Measurements from ENCODE around the gene CA9. TPM values are rescaled to one million over a fixed set of nuclear protein-coding genes. Genes with fewer than 3 reads are reported as not detected.

CA9 gene
- total and polyA plus RNA-seq, 9 of the 15 experiments (the other 6 are each of a cell fraction or from before 2014, with no cell fraction given) = 0.15 to 10.6 (median 0.60) TPM; not detected in 4

DNA sequence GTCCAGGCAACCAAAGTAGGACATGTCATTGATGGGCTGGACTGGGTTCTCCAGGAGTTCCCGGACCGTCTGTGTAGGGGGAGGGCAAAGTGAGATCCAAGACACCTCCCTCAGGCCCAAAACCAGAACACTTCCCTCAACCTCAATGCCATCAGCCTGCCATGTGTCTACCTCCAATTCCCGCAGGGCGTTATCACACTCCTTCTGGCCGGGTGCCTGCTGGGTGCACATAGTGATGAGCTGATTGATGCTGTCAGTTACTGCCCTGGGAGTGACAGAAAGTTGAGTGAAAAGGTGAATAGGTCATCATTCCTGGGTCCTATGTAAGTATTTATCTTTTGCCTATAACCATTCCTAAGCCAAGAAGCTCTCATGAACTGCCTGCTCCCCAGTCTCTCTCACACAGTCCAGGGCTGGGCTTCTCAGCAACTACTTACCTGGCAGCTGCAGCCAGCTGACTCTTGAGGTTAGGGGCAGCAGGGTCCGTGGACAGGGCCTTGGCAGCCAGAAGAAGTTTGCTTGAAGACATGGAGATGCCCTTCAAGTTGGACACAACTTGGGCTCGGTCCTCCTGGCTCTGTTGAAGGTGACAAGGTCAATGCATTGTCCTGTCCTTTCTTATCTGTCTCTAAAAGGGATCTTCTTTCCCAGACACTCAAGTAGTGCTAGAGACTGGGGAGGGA lies 37.2 kb downstream of the CA9 start (continued):
- TF ChIP-seq, protein P1, sequence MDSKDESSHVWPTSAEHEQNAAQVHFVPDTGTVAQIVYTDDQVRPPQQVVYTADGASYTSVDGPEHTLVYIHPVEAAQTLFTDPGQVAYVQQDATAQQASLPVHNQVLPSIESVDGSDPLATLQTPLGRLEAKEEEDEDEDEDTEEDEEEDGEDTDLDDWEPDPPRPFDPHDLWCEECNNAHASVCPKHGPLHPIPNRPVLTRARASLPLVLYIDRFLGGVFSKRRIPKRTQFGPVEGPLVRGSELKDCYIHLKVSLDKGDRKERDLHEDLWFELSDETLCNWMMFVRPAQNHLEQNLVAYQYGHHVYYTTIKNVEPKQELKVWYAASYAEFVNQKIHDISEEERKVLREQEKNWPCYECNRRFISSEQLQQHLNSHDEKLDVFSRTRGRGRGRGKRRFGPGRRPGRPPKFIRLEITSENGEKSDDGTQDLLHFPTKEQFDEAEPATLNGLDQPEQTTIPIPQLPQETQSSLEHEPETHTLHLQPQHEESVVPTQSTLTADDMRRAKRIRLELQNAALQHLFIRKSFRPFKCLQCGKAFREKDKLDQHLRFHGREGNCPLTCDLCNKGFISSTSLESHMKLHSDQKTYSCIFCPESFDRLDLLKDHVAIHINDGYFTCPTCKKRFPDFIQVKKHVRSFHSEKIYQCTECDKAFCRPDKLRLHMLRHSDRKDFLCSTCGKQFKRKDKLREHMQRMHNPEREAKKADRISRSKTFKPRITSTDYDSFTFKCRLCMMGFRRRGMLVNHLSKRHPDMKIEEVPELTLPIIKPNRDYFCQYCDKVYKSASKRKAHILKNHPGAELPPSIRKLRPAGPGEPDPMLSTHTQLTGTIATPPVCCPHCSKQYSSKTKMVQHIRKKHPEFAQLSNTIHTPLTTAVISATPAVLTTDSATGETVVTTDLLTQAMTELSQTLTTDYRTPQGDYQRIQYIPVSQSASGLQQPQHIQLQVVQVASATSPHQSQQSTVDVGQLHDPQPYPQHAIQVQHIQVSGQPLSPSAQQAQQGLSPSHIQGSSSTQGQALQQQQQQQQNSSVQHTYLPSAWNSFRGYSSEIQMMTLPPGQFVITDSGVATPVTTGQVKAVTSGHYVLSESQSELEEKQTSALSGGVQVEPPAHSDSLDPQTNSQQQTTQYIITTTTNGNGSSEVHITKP (IDR thresholded peaks at IDR 0.05; ENCODE audit: partially characterized antibody) = no peak

DNA sequence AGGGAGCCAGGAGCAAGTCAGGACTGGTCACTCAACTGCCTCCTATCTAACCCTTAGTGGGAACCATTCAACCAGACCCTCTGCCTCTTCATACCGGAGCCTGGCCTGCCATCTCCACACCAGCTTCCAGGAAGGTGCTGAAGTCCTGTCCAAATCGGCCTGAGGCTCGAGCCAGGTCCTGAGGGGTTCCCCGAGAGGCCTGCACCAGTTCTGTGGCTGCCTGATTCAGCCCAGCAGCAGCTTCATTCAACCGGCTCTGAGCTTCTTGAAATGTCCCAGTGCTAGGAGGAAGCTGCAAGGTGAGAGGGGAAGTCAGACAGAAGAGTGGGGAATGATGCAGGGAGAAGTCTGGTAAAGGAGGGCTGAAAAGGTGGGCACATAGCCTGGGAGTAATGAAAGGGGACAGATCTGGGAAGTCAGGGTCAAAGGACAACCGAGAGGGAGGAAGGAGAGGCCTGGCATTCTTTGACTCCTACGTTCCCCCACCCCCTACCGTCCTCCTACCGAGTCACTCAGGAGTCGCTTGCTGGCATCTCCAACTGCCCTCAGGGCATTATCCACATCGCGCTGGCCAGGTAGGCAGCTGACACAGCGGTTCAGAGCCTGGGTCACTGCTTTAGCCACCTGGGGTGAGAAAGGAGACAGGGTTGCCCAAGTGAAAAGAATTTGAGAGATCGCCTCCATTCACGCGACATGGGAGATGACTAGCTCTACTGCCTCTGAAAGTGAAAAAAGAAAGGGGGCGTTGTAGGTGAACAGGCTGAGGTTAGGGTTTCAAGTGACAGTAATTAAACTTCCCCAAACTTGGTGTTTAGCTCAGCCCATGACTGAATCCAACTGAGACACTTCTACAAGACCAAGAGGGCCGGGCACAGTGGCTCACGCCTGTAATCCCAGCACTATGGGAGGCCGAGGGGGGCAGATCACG lies 38.0 kb downstream of the CA9 start:
- Histone ChIP-seq H3K4me1 (replicated peaks in 1 of 2; ENCODE audit: control insufficient read depth in 2 of 2, insufficient read depth in 2 of 2, low read length in 2 of 2) (no peaks in the 10 kb centered on the region), H3K4me2 (ENCODE audit: insufficient read depth, low read length) (no peak overlapping the region), H3K27ac (ENCODE audit: extremely low read depth, low read depth, low read length) (no peak overlapping the region), H3K4me3 (no peak overlapping the region), H3K79me2 (ENCODE audit: control insufficient read depth, insufficient read depth, low read length) (no peaks in the 10 kb centered on the region), H2AFZ (ENCODE audit: low read depth, low read length) (no peak overlapping the region), H3K9ac (ENCODE audit: insufficient read depth in 1 of 2, low read depth in 2 of 2, low read length in 2 of 2) (no peak overlapping the region), H3K9me3 (replicated peaks; ENCODE audit: control insufficient read depth, insufficient read depth, low read depth, low read length) (no peaks in the 10 kb centered on the region), H3K27me3 (ENCODE audit: control insufficient read depth in 2 of 2, insufficient read depth in 2 of 2, low read length in 2 of 2) (no peaks in the 10 kb centered on the region), H4K20me1 (replicated peaks; ENCODE audit: control insufficient read depth, insufficient read depth, low read length) (no peaks in the 10 kb centered on the region), H3K36me3 (ENCODE audit: control insufficient read depth, insufficient read depth, low read length) (peaks cover 90% of the 10 kb centered on the region; the same call in 2 of the 3 replicates), H3K9me1 (ENCODE audit: control insufficient read depth, insufficient read depth, low read length) (peaks cover 3% of the 10 kb centered on the region)
- intact Hi-C loops (cut with micrococcal nuclease) (no loop called here), in situ Hi-C loops (cut with MboI) (no loop called here)
- 92% methylated on average over 18 of the region's 21 CpGs for WGBS (ENCODE audit: insufficient coverage, low coverage, missing lambda C conversion rate)
- no TSS peak for BruUV-seq (replicated peaks)
- no peak for DNase-seq (ENCODE audit: extremely low read depth in 1 of 4, low spot score in 3 of 4)
- ATAC-seq = no peak
- ChIA-PET CTCF (ENCODE audit: low intra/inter-chr PET ratio) (no interaction called here), POLR2A (interaction anchor here (0.6 to 2.5 kb wide), 6 partner anchors 10 to 89 kb away, joined by 3 to 17 read pairs (median 6); no protein-coding TSS in a partner anchor)
- no peak for FAIRE-seq
- TF ChIP-seq, protein P2, sequence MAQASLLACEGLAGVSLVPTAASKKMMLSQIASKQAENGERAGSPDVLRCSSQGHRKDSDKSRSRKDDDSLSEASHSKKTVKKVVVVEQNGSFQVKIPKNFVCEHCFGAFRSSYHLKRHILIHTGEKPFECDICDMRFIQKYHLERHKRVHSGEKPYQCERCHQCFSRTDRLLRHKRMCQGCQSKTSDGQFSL (CRISPR knock-in tag; IDR thresholded peaks at IDR 0.05) = no peak
- TF ChIP-seq, protein P2 (tag; IDR thresholded peaks at IDR 0.05) = no peak
- TF ChIP-seq SIX5 (IDR thresholded peaks at IDR 0.05; ENCODE audit: borderline replicate concordance in 1 of 2, insufficient read depth in 1 of 2, low read depth in 1 of 2, low read length in 2 of 2) = no peak
- TF ChIP-seq, protein P3, sequence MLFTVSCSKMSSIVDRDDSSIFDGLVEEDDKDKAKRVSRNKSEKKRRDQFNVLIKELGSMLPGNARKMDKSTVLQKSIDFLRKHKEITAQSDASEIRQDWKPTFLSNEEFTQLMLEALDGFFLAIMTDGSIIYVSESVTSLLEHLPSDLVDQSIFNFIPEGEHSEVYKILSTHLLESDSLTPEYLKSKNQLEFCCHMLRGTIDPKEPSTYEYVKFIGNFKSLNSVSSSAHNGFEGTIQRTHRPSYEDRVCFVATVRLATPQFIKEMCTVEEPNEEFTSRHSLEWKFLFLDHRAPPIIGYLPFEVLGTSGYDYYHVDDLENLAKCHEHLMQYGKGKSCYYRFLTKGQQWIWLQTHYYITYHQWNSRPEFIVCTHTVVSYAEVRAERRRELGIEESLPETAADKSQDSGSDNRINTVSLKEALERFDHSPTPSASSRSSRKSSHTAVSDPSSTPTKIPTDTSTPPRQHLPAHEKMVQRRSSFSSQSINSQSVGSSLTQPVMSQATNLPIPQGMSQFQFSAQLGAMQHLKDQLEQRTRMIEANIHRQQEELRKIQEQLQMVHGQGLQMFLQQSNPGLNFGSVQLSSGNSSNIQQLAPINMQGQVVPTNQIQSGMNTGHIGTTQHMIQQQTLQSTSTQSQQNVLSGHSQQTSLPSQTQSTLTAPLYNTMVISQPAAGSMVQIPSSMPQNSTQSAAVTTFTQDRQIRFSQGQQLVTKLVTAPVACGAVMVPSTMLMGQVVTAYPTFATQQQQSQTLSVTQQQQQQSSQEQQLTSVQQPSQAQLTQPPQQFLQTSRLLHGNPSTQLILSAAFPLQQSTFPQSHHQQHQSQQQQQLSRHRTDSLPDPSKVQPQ (CRISPR knock-in tag; IDR thresholded peaks at IDR 0.05; ENCODE audit: borderline replicate concordance) = no peak
- TF ChIP-seq, protein P4, sequence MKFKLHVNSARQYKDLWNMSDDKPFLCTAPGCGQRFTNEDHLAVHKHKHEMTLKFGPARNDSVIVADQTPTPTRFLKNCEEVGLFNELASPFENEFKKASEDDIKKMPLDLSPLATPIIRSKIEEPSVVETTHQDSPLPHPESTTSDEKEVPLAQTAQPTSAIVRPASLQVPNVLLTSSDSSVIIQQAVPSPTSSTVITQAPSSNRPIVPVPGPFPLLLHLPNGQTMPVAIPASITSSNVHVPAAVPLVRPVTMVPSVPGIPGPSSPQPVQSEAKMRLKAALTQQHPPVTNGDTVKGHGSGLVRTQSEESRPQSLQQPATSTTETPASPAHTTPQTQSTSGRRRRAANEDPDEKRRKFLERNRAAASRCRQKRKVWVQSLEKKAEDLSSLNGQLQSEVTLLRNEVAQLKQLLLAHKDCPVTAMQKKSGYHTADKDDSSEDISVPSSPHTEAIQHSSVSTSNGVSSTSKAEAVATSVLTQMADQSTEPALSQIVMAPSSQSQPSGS (CRISPR knock-in tag; IDR thresholded peaks at IDR 0.05) = no peak

Measured in K562 (cell line).